Stimulated activated CD4-positive, alpha-beta T cell treated with anti-CD3 and anti-CD28 coated beads, Interleukin-1b, Interleukin-23, amount 100 ng/mL, for 4 hours (primary cell): Measurements from ENCODE around the gene KIF4A.

Experiments
- DNase-seq, 2 donors: peaks; one replicate each; pipeline ENCODE4 v3.0.0-alpha.2; 2020; ENCODE audit warnings: low read depth in 2 of 2

The KIF4A gene

DNA sequence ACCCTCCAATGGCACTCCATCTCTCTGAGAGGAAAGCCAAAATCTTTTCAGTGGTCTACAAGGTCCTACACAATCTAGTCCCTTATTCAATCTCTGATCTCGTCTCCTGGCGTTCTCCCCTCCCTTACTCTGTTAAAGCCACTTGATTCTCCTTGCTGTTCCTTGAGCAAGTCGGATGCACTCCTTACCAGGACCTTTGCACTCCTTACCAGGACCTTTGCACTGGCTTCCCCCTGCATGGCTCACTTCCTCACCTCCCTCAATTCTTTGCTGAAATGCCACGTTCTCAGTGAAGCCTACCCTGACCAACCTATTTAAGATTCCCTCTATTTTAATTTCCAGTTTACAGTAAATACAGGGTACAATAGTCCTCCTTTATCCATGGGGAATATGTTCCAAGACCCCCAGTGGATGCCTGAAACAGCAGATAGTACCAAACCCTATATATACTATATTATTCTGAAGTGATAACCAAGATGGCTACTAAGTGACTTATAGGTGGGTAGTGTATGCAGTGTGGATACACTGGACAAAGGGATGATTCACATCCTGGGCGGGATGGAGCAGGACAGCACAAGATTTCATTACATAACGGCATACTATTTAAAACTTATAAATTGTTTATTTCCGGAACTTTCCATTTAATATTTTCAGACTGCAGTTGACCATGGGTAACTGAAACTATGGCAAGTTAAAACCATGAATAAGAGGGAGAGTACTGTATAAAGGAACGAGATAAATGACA is 148.2 kb downstream of the KIF4A start:
- DNase-seq = no peak

GRCh38 chrX:70439016-70439415 is 149.1 kb downstream of the KIF4A start:
- DNase-seq = no peak

DNA sequence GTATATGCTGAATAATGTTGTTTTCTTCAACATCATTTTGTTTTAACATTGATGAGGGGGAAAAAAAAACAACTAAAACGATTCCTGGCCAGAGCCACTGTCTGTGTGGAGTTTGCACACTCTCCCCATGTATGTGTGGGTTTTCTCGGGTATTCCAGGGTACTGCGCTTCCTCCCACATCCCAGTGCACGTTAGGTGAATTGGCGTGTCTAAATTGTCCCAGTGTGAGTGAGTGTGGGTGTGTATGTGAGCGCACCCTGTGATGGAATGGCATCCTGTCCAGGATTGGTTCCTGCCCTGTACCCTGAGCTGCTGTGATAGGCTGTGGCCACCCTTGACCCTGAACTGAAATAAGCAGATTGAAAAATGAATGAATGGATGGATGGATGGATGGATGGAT is 152.3 kb downstream of the KIF4A start:
- DNase-seq = no peak

- DNase-seq = no peak
These were observed 154.5 kb downstream of the KIF4A start, which contains the start of gene DLG3 for GRCh38 chrX:70444326-70444945. Gene DLG3 (plus strand): TSS chrX:70444835. CDS start chrX:70445202, 367 bp downstream.

DNA sequence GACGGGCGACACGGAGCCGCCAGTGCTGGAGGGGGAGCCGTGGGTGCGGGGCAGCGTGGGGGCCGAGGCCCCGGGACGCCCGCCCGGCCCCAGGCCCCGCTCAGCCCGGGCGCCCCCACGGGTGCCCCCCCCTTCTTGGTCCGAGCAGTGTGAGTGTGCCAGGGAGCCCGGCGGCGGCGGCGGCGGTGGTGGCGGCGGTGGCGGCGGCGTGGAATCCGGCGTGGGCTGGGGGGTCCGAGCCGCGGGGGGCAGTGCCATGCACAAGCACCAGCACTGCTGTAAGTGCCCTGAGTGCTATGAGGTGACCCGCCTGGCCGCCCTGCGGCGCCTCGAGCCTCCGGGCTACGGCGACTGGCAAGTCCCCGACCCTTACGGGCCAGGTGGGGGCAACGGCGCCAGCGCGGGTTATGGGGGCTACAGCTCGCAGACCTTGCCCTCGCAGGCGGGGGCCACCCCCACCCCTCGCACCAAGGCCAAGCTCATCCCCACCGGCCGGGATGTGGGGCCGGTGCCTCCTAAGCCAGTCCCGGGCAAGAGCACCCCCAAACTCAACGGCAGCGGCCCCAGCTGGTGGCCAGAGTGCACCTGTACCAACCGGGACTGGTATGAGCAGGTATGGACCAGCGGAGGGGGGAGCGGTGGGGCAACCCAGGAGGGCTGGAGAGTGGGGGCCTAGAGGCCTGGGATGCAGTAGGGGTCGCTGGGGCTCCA is 155.2 kb downstream of the KIF4A start:
- no peak for DNase-seq

DNA sequence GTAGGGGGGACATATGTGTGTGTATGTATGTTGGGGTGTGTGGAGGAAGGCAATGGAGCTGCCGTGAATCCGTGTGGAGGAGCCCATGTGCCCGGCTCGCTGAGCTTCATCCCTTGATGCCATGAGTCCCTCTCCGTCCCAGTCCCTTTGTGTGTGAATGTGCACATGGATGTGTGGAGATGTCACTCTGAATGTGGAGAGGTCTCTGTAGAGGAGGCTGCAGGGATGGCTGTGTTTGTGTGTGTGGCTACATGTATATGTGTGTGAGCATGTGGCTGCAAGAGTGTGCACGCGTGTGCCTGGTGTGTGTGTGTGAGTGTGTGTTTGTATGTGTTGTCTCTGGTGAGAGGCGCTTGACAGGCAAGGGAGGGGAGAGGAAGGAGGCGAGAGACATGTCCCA is 156.0 kb downstream of the KIF4A start:
- no peak for DNase-seq

- no peak for DNase-seq
These were observed 156.8 kb downstream of the KIF4A start for GRCh38 chrX:70446380-70447350.

GRCh38 chrX:70449457-70449966 is 159.6 kb downstream of the KIF4A start:
- no peak for DNase-seq

GRCh38 chrX:70452143-70452733 is 162.3 kb downstream of the KIF4A start:
- peak; percentile 45 to 53 for DNase-seq

DNA sequence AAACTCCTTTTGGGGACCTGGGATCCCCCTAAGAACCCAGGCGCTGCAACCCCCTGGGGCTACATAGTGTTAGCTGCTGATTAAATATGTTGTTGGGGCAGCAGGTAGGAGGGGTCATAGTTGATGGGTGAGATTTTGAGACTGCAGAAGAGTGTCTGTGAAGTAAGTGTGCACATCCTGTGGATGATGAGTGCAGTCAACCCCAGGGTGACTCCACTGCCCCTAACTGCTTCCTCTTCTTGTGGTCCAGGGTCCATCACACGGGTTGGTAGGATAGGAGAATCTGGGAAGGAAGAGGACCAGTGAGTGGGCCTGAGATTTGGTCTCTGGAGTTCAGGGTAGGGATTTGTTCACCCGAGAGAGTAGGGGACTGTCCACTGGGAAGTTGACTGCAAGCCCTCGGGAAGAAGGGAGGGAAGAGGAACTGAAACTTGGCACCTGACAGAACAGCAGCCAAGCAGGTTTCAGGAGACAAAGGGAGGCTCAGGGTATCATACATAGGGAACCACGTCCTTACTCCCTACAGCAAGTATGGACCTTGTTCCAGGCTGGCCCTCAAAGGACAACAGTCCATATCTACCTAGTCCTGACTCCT is 163.2 kb downstream of the KIF4A start:
- no peak for DNase-seq

DNA sequence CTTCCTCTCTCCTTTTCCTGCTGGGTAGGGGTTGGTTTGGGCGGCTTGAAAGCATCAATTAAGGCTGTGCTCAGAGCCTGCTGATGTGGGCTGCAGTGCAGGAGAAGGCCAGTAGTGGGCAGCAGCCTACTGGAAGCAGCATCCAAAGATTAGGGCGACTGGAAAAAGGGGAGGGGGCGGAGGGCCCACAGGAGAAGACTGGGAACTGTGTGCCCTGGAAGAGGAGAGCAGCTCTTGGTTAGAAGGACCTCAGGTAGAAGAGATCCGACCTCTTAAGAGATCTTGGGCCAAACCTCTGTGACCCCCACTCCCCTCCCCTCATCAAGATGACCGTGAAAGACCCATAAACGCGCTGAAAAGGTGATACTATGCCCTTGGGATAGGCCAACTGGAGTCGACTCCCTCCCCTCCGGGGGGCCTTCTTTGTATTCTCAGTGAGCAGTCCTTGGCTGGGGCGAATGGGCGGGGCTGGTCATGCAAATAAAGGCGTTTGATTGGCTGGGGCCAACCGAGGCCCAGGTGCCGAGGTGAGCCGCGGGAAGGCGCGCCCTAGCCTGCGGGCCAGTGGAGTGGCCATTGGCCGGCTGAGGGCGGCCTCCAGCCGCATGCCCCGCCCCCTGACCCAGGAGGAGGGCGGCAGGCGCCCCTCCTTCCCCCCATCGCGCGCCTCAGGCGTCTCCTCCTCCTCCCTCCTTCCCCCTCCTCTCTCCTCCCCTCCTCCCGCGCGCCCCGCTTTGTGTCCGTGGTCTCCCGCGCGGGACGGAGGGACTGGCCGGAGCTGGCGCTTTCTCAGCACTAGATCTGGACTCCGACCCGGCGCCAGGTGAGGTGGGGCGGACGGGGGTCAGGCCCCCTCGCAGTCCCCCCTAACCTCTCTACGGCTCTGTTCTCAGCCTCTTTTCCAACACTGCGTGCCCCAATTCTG is 164.8 kb downstream of the KIF4A start:
- peak; percentile 32 to 46 for DNase-seq

GRCh38 chrX:70455366-70456202 is 165.7 kb downstream of the KIF4A start:
- no peak for DNase-seq

GRCh38 chrX:70456256-70456655 is 166.4 kb downstream of the KIF4A start:
- DNase-seq = no peak

DNA sequence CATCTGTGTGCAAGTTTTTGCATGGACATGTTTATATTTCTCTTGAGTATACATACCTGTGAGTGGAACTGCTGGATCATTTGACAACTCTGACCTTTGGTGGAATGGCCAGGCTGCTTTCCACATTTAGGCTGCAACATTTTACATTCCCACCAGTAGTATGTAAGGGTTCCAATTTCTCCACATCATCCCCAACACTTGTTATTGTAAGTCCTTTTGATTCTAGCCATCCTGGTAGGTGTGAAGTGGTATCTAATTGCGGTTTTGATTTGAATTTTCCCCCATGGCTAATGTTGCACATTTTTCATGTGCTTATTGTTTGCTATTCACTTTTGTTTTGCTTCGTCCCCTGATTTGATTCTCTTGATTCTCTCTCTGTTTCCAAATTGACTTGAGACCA is 171.1 kb downstream of the KIF4A start:
- DNase-seq = no peak

DNA sequence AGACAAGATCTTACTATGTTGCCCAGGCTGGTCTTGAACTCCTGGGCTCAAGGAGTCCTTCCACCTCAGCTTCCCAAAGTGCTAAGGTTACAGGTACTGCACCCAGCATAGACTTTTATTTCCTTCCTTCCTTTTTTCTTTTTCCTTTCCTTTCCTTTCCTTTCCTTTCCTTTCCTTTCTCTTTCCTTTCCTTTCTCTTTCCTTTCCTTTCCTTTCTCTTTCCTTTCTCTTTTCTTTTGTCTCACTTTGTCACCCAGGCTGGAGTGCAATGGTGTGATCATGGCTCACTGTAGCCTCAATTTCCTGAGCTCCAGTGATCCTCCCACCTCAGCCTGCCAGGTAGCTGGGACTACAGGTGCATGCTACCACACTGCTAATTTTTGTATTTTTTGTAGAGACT is 174.1 kb downstream of the KIF4A start:
- DNase-seq = no peak

DNA sequence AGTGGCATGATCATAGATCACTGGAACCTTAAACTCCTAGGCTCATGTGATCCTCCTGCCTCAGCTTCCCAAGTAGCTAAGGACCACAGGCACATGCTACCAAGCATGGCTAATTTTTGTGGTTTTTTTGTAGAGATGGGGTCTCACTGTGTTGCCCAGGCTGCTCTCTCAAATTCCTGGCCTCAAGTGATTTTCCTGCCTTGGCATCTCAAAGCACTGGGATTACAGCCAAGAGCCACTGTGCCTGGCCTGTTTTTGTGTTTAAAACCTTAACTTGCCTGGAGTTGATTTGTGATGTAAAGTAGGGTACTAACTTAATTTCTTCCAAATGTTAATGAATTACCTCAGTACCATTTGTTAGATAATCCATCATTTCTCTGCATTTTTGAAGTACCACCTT is 177.1 kb downstream of the KIF4A start:
- DNase-seq = no peak

GRCh38 chrX:70468709-70469108 is 178.8 kb downstream of the KIF4A start:
- DNase-seq = no peak
